Gastroesophageal sphincter (tissue), 3 donors: Measurements from ENCODE around the gene STK31.

Source experiments
- EP300 ChIP-seq: sonication (generic); formaldehyde crosslinking; IDR thresholded peaks from one replicate; pipeline ENCODE4 v1.6.1; 2017; ENCODE audit warnings: antibody characterized with exemption, mild to moderate bottlenecking
- POLR2A ChIP-seq, 2 donors: fragments of 450-650 bp; IDR thresholded peaks; one replicate each; pipeline ENCODE4 v1.6.1; 2017; ENCODE audit warnings: antibody characterized with exemption in 2 of 2, mild to moderate bottlenecking in 2 of 2, moderate library complexity in 1 of 2
- POLR2AphosphoS5 ChIP-seq: sonication (generic); formaldehyde crosslinking; IDR thresholded peaks from one replicate; pipeline ENCODE4 v1.6.1; 2017; ENCODE audit warnings: antibody characterized with exemption
- TF ChIP-seq, protein P1 (sequence below), 4 experiments: fragments of 200-600 bp in 2 of 4; fragments of 450-650 bp in 2 of 4; sonication (generic) in 1 of 4; IDR thresholded peaks; one replicate each; pipeline ENCODE4 v1.5.1; 2017 to 2019; ENCODE audit warnings: antibody characterized with exemption in 4 of 4, mild to moderate bottlenecking in 2 of 4, moderate library complexity in 2 of 4

DNA sequence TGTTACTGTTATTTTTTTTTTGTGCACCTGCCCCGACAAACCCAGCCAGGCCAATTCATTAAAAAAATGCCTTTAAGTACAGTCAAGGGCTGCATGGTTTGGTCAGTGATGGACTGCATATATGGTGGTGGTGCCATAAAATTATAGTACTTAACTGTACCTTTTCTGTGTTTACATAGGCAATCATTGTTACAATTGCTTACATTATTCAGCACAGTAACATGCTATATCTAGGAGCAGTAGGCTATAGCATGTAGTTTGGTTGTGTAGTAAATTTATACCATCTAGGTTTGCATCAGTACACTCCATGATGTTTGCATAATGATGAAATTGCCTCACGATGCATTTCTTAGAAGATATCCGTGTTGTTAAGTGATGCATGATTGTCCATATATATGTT, 58.0 kb downstream of the STK31 start:
- TF ChIP-seq, protein P1, sequence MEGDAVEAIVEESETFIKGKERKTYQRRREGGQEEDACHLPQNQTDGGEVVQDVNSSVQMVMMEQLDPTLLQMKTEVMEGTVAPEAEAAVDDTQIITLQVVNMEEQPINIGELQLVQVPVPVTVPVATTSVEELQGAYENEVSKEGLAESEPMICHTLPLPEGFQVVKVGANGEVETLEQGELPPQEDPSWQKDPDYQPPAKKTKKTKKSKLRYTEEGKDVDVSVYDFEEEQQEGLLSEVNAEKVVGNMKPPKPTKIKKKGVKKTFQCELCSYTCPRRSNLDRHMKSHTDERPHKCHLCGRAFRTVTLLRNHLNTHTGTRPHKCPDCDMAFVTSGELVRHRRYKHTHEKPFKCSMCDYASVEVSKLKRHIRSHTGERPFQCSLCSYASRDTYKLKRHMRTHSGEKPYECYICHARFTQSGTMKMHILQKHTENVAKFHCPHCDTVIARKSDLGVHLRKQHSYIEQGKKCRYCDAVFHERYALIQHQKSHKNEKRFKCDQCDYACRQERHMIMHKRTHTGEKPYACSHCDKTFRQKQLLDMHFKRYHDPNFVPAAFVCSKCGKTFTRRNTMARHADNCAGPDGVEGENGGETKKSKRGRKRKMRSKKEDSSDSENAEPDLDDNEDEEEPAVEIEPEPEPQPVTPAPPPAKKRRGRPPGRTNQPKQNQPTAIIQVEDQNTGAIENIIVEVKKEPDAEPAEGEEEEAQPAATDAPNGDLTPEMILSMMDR (IDR thresholded peaks at IDR 0.05), result no peak
- TF ChIP-seq POLR2AphosphoS5 (no peak), POLR2A (IDR thresholded peaks at IDR 0.05) (no peak), EP300 (no peak)
